HepG2 (cell line): ENCODE measurements around the gene ATP6V0D1. TPM values are rescaled to one million over a fixed set of nuclear protein-coding genes. Genes with fewer than 3 reads are reported as not detected.

ENCODE experiments used
- ATAC-seq: fragments of 200-7000 bp; cut with Tn5 transposase; 3 replicates; pipeline ENCODE4 v1.9.1; 2020; ENCODE audit warnings: mild to moderate bottlenecking, moderate library complexity
- BruUV-seq: library from RNA; stranded (reverse); fragments of 400-500 nt; replicated peaks from 2 replicates; lab custom pipeline; 2021; lab: Mats Ljungman, UMichigan
- CTCF ChIA-PET: fragments of 300-600 bp; formaldehyde crosslinking; extraction: SDS; loops from one replicate; lab custom pipeline; 2021; ENCODE audit warnings: low total read pairs, inconsistent platforms, low intra/inter-chr PET ratio; lab: Yijun Ruan, JAX
- POLR2A ChIA-PET: fragments of 350-600 bp; sonication (Branson Sonifier 250); formaldehyde crosslinking; loops from one replicate; lab custom pipeline; 2020; ENCODE audit warnings: antibody characterized with exemption, inconsistent platforms; lab: Yijun Ruan, JAX
- DNase-seq: peaks from one replicate; pipeline ENCODE4 v3.0.0-alpha.2; 2015; ENCODE audit warnings: low spot score
- FAIRE-seq: peaks from 3 replicates; lab custom pipeline; 2011; peaks lifted over from hg19 to GRCh38; lab: Jason Lieb, UNC
- H2AFZ ChIP-seq: one replicate; pipeline ENCODE4 v1.6.1; 2011; ENCODE audit warnings: low read length, inconsistent platforms
- H3K27ac ChIP-seq: fragments of 300-600 bp; 3 replicates; pipeline ENCODE4 v1.8.0; 2011; ENCODE audit warnings: mixed run types, mild to moderate bottlenecking, mixed read lengths, low read length, inconsistent platforms; ENCODE audit not compliant: insufficient read depth; ENCODE audit errors: extremely low read length
- H3K27me3 ChIP-seq, 2 experiments: fragments of 200-600 bp in 1 of 2; 2 replicates in 1 of 2; 3 replicates in 1 of 2; pipeline versions ENCODE4 v1.6.0 to v1.8.0; 2011; ENCODE audit warnings: low read length in 2 of 2, mild to moderate bottlenecking in 2 of 2, moderate library complexity in 2 of 2, inconsistent platforms in 1 of 2; ENCODE audit not compliant: insufficient read depth in 2 of 2, control insufficient read depth in 1 of 2
- H3K36me3 ChIP-seq, 2 experiments: fragments of 200-600 bp in 1 of 2; replicated peaks in 1 of 2; 2 replicates in 1 of 2; 3 replicates in 1 of 2; pipeline versions ENCODE4 v1.5.1 to v1.8.0; 2011; ENCODE audit warnings: low read length in 2 of 2, inconsistent platforms in 1 of 2; ENCODE audit not compliant: insufficient read depth in 2 of 2, control insufficient read depth in 1 of 2
- H3K4me1 ChIP-seq: 2 replicates; pipeline ENCODE4 v1.5.1; 2012; ENCODE audit warnings: low read length, inconsistent platforms; ENCODE audit not compliant: insufficient read depth
- H3K4me2 ChIP-seq: 2 replicates; pipeline ENCODE4 v1.6.0; 2011; ENCODE audit warnings: low read depth, low read length, inconsistent platforms
- H3K4me3 ChIP-seq, 3 experiments: fragments of 200-600 bp in 1 of 3; sonication (generic), shearing (Covaris generic) in 1 of 3; replicated peaks in 1 of 3; 2 replicates each; pipeline ENCODE4 v1.5.1; 2011 to 2016; ENCODE audit warnings: low read length in 3 of 3, inconsistent platforms in 2 of 3, low read depth in 2 of 3, mild to moderate bottlenecking in 2 of 3, control low read depth in 1 of 3, mixed read lengths in 1 of 3; ENCODE audit not compliant: insufficient read depth in 1 of 3
- H3K79me2 ChIP-seq: one replicate; pipeline ENCODE4 v1.6.1; 2011; ENCODE audit warnings: low read length, inconsistent platforms; ENCODE audit not compliant: insufficient read depth
- H3K9ac ChIP-seq: 2 replicates; pipeline ENCODE4 v1.6.0; 2011; ENCODE audit warnings: mild to moderate bottlenecking, low read depth, low read length, inconsistent platforms; ENCODE audit not compliant: insufficient read depth
- H3K9me3 ChIP-seq: 2 replicates; pipeline ENCODE4 v1.5.1; 2012; ENCODE audit warnings: mild to moderate bottlenecking, low read length
- H4K20me1 ChIP-seq: 2 replicates; pipeline ENCODE4 v1.6.0; 2011; ENCODE audit warnings: inconsistent platforms, mild to moderate bottlenecking, low read length, moderate library complexity; ENCODE audit not compliant: insufficient read depth
- CENPT ChIP-seq: sonication (generic); formaldehyde crosslinking; IDR thresholded peaks from 2 replicates; pipeline ENCODE4 v1.8.0; 2022; ENCODE audit warnings: low read depth, mild to moderate bottlenecking, moderate library complexity, missing genetic modification reagents
- DNMT1 ChIP-seq: sonication (generic); formaldehyde crosslinking; IDR thresholded peaks from 2 replicates; pipeline ENCODE4 v1.5.1; 2020; ENCODE audit warnings: mild to moderate bottlenecking, missing genetic modification reagents
- DPF2 ChIP-seq: sonication (generic); formaldehyde crosslinking; IDR thresholded peaks from 2 replicates; pipeline ENCODE4 v1.4.0; 2020; ENCODE audit warnings: mild to moderate bottlenecking, low read depth, missing genetic modification reagents, borderline replicate concordance
- MTA3 ChIP-seq: sonication (generic); formaldehyde crosslinking; IDR thresholded peaks from 2 replicates; pipeline ENCODE4 v1.4.0; 2020; ENCODE audit warnings: missing genetic modification reagents
- NCOA1 ChIP-seq: sonication (generic); formaldehyde crosslinking; IDR thresholded peaks from 2 replicates; pipeline ENCODE4 v1.9.0; 2021; ENCODE audit warnings: missing genetic modification reagents
- NFIB ChIP-seq: sonication (generic); formaldehyde crosslinking; IDR thresholded peaks from 2 replicates; pipeline ENCODE4 v1.9.0; 2021; ENCODE audit warnings: missing genetic modification reagents, mild to moderate bottlenecking, borderline replicate concordance
- SETDB1 ChIP-seq: sonication (generic); formaldehyde crosslinking; IDR thresholded peaks from 2 replicates; pipeline ENCODE4 v1.5.1; 2020; ENCODE audit warnings: missing genetic modification reagents, mild to moderate bottlenecking, borderline replicate concordance
- SPEN ChIP-seq: sonication (generic); formaldehyde crosslinking; IDR thresholded peaks from 2 replicates; pipeline ENCODE4 v1.5.1; 2020; ENCODE audit warnings: low read depth, mild to moderate bottlenecking, missing genetic modification reagents
- ZNF468 ChIP-seq: sonication (generic); formaldehyde crosslinking; IDR thresholded peaks from 2 replicates; pipeline ENCODE4 v1.8.0; 2022; ENCODE audit warnings: mild to moderate bottlenecking, moderate library complexity, missing genetic modification reagents
- ZNF615 ChIP-seq: sonication (generic); formaldehyde crosslinking; IDR thresholded peaks from 2 replicates; pipeline ENCODE4 v1.5.0; 2020; ENCODE audit warnings: mild to moderate bottlenecking, missing genetic modification reagents, borderline replicate concordance
- WGBS: methylation state at CpG from one replicate; pipeline ENCODE4 v1.1.6; 2017; ENCODE audit warnings: low lambda C conversion rate; 5-methylcytosine and 5-hydroxymethylcytosine counted together
- in situ Hi-C: cut with HindIII; loops from 2 replicates; pipeline ENCODE4 v1.10.0; 2017; ENCODE audit warnings: low pct_unique_long_range_greater_than_20kb; ENCODE audit not compliant: extremely low pct_ligation_motif_present
- intact Hi-C: fragments of 100-400 bp; cut with micrococcal nuclease; formaldehyde crosslinking; loops from one replicate; pipeline ENCODE4 v1.10.0; 2022; ENCODE audit not compliant: unreplicated experiment
- polyA plus RNA-seq, 8 experiments: library from polyadenylated mRNA; depleted of rRNA in 3 of 8; stranded (reverse) in 7 of 8; unstranded in 1 of 8; fragments of >200 nt; fragmentation: Illumina TruSeq in 4 of 8; extraction: Trizol in 4 of 8; gene quantifications; 2 replicates each; pipeline versions ENCODE4 v1.2.1 to v1.2.3, GENCODE V29; 2011 to 2016; ENCODE audit warnings: low read depth in 4 of 8, missing spikeins in 1 of 8, mixed read lengths in 1 of 8; ENCODE audit not compliant: insufficient read depth in 1 of 8
- total RNA-seq, 5 experiments: library from RNA; depleted of rRNA; stranded (reverse); fragments of >200 nt; fragmentation: Illumina TruSeq; extraction: Trizol; gene quantifications; 2 replicates each; pipeline ENCODE4 v1.2.3, GENCODE V29; 2016; ENCODE audit warnings: low read depth in 1 of 5
- TF ChIP-seq, protein P1 (sequence below): sonication (generic); formaldehyde crosslinking; IDR thresholded peaks from 2 replicates; pipeline ENCODE4 v1.5.0; 2020; ENCODE audit warnings: mild to moderate bottlenecking, missing genetic modification reagents, moderate library complexity
- TF ChIP-seq, protein P2 (sequence below): sonication (generic); formaldehyde crosslinking; IDR thresholded peaks from 2 replicates; pipeline ENCODE4 v1.4.0; 2020; ENCODE audit warnings: missing genetic modification reagents, borderline replicate concordance
- TF ChIP-seq, protein P3 (sequence below): sonication (generic); formaldehyde crosslinking; IDR thresholded peaks from 2 replicates; pipeline ENCODE4 v1.9.0; 2022; ENCODE audit warnings: missing genetic modification reagents, mild to moderate bottlenecking, borderline replicate concordance
- TF ChIP-seq, protein P4 (sequence below): sonication (generic); formaldehyde crosslinking; IDR thresholded peaks from 2 replicates; pipeline ENCODE4 v1.4.0; 2020; ENCODE audit warnings: missing genetic modification reagents

ATP6V0D1 gene
- total and polyA plus RNA-seq, 2 of the 13 experiments (the other 11 are each of a cell fraction or from before 2014, with no cell fraction given), result 51.1 to 61.3 TPM

DNA sequence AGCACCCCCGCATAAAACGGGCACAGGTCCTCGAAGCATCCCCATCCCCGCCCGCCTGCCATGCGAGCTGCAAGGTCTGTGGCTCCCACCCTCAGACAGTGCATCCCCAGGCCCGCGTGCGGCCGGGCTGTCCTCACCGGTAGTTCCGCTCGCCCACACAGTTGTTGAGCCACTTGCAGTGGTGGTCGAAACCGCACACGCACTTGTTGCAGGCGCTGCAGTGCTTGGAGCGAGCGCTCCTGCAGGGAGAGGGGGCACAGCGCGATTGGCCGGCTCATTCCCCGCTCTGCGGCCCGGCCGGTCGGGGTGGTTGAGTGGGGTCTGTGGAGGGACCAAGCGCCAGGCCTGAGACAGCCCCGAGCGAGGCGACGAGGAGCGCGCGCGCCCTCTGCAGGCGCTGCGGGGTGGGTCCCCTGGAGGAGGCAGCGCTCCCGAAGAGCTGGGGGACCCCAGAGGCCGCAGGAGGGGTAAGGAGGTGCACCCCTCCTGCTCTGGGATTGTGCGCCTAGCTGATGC is 81.7 kb downstream of the ATP6V0D1 start (continued):
- TF ChIP-seq NCOA1 (no peak), ZNF615 (no peak), MTA3 (CRISPR knock-in tag) (no peak)
- TF ChIP-seq, protein P1, sequence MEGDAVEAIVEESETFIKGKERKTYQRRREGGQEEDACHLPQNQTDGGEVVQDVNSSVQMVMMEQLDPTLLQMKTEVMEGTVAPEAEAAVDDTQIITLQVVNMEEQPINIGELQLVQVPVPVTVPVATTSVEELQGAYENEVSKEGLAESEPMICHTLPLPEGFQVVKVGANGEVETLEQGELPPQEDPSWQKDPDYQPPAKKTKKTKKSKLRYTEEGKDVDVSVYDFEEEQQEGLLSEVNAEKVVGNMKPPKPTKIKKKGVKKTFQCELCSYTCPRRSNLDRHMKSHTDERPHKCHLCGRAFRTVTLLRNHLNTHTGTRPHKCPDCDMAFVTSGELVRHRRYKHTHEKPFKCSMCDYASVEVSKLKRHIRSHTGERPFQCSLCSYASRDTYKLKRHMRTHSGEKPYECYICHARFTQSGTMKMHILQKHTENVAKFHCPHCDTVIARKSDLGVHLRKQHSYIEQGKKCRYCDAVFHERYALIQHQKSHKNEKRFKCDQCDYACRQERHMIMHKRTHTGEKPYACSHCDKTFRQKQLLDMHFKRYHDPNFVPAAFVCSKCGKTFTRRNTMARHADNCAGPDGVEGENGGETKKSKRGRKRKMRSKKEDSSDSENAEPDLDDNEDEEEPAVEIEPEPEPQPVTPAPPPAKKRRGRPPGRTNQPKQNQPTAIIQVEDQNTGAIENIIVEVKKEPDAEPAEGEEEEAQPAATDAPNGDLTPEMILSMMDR (CRISPR knock-in tag), result peak; percentile 62
- TF ChIP-seq, protein P2, sequence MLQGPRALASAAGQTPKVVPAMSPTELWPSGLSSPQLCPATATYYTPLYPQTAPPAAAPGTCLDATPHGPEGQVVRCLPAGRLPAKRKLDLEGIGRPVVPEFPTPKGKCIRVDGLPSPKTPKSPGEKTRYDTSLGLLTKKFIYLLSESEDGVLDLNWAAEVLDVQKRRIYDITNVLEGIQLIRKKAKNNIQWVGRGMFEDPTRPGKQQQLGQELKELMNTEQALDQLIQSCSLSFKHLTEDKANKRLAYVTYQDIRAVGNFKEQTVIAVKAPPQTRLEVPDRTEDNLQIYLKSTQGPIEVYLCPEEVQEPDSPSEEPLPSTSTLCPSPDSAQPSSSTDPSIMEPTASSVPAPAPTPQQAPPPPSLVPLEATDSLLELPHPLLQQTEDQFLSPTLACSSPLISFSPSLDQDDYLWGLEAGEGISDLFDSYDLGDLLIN (CRISPR knock-in tag), result no peak
- TF ChIP-seq, protein P3, sequence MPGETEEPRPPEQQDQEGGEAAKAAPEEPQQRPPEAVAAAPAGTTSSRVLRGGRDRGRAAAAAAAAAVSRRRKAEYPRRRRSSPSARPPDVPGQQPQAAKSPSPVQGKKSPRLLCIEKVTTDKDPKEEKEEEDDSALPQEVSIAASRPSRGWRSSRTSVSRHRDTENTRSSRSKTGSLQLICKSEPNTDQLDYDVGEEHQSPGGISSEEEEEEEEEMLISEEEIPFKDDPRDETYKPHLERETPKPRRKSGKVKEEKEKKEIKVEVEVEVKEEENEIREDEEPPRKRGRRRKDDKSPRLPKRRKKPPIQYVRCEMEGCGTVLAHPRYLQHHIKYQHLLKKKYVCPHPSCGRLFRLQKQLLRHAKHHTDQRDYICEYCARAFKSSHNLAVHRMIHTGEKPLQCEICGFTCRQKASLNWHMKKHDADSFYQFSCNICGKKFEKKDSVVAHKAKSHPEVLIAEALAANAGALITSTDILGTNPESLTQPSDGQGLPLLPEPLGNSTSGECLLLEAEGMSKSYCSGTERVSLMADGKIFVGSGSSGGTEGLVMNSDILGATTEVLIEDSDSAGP (CRISPR knock-in tag), result 0 out of 2 replicates have a peak, but pooled peaks have one; percentile 31

DNA sequence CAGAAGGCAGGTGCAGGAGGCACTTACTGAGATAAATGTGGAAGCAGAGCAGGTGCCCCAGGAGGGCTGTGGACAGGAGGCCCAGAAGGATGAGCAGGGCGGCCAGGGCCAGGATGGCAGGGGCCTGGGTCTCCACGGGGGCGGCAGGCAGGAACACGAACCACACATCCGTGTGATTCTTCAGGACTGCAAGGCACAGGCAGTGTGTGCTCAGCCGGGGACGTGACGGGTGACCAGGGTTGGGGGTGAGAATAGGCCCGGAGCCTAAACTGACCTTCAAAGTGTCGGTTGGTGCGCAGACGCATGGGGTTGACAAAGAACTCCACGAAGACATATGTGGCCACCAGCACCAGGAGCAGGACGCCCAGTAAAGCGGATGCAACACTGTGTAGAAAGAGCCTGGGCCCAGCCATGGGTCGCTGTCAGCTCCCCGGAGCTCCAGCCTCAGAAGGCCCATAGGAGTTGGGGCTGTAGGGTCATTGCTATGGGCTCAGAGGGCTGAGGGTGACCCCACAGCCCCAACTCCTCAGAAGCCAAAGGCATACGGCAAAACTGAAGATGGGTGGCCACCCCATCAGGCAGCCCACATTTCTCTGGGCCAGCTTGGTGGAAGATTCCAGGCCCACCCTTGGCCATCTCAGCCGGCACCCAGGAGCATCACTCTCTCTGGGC is 82.3 kb downstream of the ATP6V0D1 start:
- BruUV-seq, result no TSS peak
- Histone ChIP-seq H3K4me2 (no peak overlapping the region), H3K79me2 (no peaks in the 10 kb centered on the region), H3K36me3 (no peaks in the 10 kb centered on the region), H3K4me3 (no peak overlapping the region), H3K9me3 (no peaks in the 10 kb centered on the region), H2AFZ (no peak overlapping the region), H3K4me1 (peaks cover 41% of the 10 kb centered on the region), H4K20me1 (no peaks in the 10 kb centered on the region), H3K27me3 (peaks cover 0 to 14% of the 10 kb centered on the region in 2 experiments; a peak in 3 of 5 replicates), H3K27ac (no peak overlapping the region), H3K9ac (no peak overlapping the region)
- FAIRE-seq (no peak), DNase-seq (no peak), ATAC-seq (no peak)
- POLR2A ChIA-PET, result no interaction called here
- CTCF ChIA-PET, result interaction anchor here (1.8 kb wide), 1 partner anchor 72 kb away, joined by 6 read pairs; the partner anchor contains the start of genes KCTD19 and LRRC36
- intact Hi-C loops, result no loop called here
- 63% methylated on average over 17 of the region's 19 CpGs for WGBS
- in situ Hi-C loops, result no loop called here
- TF ChIP-seq CENPT (CRISPR knock-in tag) (no peak), DPF2 (CRISPR knock-in tag) (no peak), SETDB1 (CRISPR knock-in tag) (no peak), ZNF468 (CRISPR knock-in tag) (no peak), SPEN (CRISPR knock-in tag) (no peak), DNMT1 (CRISPR knock-in tag) (no peak), NFIB (CRISPR knock-in tag) (no peak)
- TF ChIP-seq, protein P4, sequence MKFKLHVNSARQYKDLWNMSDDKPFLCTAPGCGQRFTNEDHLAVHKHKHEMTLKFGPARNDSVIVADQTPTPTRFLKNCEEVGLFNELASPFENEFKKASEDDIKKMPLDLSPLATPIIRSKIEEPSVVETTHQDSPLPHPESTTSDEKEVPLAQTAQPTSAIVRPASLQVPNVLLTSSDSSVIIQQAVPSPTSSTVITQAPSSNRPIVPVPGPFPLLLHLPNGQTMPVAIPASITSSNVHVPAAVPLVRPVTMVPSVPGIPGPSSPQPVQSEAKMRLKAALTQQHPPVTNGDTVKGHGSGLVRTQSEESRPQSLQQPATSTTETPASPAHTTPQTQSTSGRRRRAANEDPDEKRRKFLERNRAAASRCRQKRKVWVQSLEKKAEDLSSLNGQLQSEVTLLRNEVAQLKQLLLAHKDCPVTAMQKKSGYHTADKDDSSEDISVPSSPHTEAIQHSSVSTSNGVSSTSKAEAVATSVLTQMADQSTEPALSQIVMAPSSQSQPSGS, result no peak
